ENCODE data around the gene CTSW.

The CTSW gene

DNA sequence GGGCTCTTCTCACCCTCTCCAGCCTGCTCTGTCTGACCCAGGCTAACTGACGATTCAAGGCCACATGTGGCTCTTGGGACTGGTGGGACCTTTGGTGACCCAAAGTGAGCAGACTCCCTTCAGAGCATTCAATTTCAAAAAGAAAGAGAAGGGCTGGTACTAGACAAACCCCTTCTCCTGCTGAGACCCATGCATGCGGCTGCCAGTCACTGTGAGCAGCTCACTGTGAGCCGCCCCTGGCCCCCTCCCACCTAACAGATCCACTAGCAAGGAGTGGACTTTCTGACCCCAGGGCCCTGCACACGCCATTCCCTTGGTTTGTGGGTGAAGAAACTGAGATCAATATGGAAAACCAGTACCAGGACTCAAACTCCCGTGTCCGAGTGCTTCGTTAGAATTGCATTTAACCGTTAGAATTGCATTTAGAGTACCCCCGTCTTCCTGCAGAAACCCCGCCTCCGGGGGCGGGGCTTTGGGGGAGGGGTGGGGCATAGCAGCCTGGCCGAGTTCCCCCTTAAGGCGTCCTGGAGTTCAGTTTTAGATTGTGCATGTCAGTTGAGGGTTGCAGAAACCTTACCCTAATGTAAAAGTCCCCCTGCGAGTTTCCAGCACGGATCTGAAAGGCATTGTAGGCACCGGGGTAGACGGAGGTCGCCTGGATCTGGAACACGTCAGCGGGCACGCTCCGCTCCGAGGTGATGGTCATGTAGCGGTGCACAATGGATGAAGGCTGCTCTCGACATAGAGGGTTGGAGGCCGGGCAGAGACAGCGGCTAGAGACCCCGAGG, 12.2 kb upstream of the CTSW start:
- no peak for DNase-seq (ENCODE audit: low read depth in 2 of 2)

DNA sequence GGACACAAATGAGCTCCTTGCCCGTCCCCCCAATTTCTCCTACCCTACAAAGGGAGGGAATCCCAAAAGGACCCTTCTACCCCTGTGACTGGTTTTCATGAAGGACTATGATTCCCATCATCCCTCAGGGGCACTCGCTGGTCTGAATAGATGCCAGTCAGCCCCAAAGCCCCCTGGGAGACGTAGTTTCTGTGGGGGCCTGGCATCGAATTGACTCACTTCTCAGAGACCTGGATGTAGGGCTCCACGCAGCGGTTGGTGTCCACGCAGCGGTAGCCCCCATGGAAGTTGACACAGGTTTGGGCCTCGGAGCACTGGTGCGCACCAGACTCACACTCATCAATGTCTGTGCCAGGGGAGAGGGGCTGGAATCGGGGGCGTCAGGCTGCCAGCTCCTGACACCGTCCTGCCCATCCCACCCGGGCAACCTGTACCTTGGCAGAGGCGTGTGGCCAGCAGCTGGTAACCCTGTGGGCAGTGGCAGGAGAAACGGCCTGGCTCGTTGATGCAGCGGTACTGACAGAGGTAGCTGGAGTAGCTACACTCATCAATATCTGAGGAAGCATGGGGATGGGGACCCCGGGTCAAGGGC, 11.5 kb upstream of the CTSW start:
- no peak for DNase-seq (ENCODE audit: low read depth in 2 of 2)

DNA sequence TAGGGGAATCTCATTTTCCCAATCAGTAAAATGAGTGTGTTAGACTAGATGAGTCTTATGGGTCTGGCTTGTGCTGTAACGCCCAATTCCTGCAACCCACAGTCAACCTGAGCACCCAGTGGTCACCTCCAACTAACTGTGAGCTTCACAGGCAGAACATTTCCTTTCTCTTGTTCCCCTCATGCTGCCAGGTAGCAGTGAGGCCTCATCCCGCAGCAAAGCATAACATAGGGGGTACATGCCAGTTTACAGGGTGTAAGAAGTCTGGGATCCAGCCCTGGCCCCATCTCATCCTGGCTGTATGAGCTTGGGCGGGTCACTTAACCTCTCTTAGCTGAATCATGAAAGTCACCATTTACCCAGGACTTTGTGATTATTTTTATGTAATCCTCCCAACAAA, 10.7 kb upstream of the CTSW start:
- DNase-seq (ENCODE audit: low read depth in 2 of 2): no peak

DNA sequence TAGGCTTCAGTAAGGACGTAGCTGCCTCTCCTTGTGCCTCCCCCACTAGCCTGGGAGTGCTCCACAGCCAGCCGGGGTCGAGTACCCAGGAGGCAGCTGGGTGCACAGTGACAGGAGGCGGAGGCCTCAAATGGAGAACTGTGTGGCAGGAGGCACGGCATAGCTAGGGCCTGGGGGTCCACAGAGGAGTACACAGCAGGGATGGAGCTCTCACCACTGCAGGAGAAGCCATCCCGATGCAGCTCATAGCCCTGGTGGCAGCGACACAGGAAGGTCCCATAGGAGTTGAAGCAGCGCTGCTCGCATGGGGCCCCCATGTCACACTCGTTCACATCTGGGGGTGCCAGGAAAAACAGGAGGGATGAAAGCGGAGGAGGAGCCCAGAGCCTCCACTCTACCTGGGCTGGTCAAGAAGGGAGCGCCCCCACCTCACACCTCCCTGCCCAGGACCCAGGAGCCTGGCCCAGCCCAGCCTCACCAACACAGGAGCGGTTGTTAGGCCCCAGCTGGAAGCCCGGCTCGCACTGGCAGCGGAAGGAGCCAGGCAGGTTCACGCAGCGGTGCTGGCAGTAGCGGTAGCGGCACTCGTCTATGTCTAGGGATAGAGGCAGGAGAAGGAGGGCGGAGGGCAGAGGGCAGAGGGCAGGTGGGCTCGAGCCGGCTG, 9.9 kb upstream of the CTSW start:
- no peak for DNase-seq (ENCODE audit: low read depth in 2 of 2)

DNA sequence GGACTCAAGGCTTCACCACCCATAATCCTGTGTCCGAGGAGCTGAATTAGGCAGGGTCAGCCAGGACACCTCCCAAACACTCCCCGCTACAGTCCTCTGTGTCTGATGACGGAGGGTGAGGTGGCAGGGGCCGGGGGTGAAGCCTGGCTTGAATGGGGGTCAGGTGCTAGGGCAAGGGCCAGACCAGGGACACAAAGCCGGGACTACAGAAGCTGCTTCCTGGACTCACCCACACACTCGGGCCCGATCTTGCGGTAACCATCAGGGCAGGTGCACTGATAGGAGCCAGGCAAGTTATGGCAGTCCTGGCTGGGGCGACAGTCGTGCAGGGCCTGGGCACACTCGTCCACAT, 9.4 kb upstream of the CTSW start:
- DNase-seq (ENCODE audit: low read depth in 2 of 2): no peak

DNA sequence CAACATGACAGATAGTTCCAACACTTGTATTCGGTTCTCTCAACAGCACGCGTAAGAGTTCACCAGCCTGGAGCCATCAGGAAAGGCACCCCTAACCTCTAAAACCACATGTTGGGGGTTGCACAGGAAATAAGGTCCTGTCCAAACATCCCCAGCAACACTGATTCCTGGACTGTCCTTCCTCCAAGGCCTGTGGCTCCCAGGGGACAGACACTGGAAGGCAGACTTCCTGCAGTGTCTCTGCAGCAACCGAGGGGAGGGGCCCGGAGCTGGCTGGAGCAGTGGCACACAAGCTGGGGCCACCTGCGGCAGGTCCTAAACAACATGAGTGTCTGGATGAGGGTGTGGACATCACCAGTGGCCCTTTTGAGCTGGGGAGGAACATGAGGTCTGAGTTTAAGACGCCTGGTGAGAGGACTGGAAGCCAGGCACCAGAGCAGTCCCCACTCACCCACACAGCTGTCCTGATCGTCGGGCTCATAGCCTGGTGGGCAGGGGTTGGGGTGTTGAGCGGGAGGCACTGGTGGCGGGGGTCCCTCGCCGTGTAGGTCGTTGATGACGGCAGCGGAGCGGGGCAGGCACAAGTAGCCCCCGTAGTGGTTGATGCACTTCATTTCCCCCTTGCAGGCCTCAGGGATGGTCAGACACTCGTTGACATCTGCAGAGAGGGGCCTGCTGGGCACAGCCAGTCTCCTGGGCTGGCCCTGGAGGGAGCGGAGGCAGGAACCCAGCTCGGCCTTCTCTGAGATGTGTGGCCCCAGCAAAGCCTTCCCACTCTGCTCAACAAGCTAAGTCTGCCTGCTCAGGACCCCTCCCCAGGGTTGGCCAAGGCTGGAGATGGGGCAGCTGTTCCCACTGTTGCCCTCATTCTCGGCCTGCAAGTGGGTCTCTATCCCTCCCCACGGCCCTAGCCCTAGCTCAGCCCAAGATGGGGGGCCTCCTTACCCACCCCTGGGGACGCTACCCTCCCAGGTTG, 8.6 kb upstream of the CTSW start:
- no peak for DNase-seq (ENCODE audit: low read depth in 2 of 2)

DNA sequence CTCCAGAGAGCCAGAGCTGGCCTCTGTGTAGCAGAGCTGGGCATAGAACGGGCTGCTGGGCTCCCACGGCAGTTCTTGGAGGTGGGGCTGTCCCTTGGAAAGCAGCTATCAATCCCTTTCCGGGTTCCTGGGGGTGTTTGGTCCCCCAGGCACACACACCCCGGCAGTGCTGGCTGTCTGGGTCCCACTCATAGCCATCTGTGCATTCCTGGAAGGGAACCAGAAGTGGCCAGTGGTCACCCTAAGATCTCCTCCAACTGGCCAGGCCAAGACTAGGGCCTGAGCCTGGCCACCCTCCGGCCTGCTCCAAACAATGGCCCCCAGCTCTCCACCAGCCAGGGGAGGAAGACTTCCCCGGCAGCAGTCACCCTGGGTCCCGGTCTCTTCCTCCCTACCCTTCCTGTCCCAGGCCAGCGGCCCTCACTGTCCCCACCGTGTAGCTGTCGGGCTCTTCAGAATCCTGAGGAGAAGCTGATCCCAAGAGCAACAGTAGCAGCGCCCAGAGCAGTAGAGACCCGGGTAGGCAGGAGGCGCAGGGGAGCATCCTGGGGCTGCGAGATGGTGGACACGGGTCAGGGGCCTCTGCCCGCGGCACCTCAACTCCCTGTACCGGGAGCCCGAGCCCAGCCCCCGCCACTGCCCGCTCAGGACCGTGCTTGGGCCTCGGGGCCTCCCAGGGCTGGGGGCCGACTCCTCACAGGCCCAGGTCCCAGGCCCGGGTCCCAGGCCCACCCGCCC, 7.7 kb upstream of the CTSW start:
- DNase-seq (ENCODE audit: low read depth in 2 of 2): no peak

DNA sequence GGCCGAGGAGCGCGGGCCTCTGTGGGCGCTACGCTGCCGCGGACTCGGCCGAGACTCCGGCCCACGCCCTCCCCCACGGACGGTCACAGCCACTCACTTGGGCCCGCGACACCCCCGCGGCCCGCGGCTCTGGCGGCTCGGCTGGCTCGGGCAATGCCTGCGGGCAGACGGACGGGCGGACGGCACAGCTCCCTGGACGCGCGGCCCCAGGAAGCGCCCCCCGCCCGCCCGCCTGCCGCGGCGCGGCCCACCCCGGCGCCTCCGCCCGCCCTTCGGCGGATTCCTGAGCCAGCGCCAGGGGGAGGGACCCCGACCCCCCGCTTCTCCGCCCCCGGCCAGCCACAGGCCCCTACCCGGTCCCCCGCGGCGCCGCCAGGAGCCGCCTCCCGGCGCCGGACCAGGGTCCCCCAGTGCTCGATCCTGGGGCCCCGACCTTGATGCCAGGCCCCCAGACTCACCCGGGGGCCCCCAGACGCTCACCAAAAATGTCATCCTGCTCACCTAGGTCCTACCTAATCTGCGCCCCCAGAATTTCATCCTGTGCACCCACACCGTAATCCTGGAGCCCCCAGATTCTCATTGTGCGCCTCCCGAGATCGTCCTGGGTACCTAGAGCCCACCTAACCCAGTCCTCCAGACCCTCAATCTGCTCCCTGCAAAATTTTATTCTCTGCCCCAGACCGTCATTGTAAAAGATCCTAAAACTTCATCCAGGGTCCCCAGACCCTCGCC, 6.9 kb upstream of the CTSW start, which contains the start of gene EFEMP2:
Gene EFEMP2 (minus strand): TSS at position 215 of the 732 bp plus-strand sequence. CDS start 446 bp downstream, outside the sequence.
- no peak for DNase-seq (ENCODE audit: low read depth in 2 of 2)

DNA sequence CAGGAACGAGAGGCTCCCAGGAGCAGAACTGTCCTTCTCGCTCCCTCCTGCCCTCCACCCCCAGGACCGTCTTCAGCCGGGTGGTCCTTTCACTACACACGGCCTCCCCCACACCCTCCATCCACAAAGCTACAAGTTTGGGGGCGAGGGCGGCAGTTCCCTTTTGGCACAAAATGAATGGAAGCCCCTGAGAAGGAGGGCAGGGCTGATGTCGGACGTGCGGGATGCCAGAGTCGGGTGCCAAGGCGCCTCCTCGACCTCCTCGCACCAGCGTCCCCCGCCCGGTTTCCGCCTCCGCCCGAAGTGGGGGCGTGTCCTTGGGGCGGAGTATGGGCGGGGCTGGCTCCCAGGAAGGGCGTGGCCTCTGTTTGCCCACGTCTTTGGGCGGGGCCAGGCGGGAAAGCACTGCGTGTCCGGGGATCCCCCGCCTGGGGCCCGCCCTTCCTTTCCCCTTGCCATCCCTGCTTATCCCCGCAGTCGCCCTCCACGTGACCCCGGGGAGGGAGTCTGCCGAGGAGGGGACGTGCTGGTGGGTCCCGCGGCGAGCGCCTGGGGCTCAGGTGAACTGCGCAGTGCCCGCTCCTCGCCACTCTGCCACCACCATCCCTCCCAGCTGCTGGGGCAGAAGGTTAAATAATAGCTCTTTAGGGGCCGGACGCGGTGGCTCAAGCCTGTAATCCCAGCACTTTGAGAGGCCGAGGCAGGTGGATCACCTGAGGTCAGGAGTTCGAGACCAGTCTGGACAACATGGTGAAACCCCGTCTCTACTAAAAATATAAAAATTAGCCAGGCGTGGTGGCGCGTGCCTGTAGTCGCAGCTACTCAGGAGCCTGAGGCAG, 6.1 kb upstream of the CTSW start:
- peak; percentile 87 to 88 for DNase-seq (ENCODE audit: low read depth in 2 of 2)

DNA sequence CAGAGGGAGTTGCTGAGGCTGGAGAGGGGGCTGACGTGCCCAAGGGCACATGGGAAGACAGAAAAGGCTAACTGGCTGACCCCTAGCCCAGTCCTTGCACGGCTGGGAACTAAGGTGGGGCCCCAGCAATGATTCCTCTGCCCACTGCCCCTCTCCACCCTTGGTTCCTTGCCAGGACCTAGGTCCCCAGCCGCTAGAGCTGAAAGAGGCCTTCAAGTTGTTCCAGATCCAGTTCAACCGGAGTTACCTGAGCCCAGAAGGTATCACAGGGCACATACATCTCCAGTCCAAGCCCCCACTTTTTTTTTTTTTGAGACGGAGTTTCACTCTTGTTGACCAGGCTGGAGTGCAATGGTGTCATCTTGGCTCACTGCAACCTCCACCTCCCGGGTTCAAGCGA, 390 bp downstream of the CTSW start:
- DNase-seq (ENCODE audit: low read depth in 2 of 2): no peak

DNA sequence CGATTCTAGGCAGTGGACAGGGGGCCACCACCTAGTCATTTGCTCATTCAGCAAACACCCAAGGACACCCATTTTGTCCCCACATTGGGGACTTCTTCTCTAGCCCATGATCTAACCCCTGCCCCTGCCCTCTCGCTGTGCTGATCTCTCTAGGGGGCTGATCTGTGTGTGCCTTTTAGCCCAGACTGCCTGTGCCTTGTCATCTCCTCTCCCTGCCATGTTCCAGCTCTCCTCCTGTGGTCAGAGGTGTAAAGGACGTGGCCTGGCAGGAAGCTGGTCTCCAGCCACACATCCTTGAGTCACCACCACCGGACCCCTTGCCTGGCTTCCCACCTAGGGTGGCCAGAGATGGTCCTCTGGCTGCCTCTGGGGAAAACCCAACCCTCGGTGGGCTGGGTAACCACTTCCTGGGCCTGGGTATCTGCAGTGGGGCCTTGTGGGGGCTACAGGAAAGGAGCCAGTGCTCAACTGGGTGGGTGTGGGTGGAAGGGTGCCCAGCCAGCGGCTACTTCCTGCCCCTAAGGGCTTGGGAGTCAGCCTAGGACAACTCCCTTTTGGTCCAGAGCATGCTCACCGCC, 1.3 kb downstream of the CTSW start:
- no peak for DNase-seq (ENCODE audit: low read depth in 2 of 2)

DNA sequence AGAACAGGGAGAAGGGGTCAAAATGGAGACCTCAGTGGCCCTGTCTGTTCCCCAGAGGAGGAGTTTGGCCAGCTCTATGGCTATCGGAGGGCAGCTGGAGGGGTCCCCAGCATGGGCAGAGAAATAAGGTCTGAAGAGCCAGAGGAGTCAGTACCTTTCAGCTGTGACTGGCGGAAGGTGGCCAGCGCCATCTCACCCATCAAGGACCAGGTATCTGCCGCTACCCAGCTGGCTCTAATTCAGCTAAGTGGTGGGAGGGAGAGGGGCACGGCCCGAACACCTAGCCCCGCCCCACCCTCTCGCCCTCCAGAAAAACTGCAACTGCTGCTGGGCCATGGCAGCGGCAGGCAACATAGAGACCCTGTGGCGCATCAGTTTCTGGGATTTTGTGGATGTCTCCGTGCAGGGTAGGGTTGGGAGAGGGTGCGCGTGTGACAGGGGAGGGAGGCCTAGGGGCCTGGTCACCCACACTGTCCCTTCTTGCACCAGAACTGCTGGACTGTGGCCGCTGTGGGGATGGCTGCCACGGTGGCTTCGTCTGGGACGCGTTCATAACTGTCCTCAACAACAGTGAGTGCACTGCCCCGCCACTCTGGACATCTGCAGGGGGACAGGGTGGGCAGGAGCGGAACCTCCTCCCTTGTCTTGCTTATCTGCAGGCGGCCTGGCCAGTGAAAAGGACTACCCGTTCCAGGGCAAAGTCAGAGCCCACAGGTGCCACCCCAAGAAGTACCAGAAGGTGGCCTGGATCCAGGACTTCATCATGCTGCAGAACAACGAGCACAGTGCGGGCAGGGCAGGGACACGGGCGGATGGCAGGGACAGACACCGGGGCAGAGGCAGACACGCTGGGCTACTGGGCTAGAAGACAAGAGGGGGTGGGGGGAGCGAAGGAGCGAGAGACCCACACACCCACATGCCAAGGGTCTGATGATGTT, 2.8 kb downstream of the CTSW start:
- DNase-seq (ENCODE audit: low read depth in 2 of 2): no peak

DNA sequence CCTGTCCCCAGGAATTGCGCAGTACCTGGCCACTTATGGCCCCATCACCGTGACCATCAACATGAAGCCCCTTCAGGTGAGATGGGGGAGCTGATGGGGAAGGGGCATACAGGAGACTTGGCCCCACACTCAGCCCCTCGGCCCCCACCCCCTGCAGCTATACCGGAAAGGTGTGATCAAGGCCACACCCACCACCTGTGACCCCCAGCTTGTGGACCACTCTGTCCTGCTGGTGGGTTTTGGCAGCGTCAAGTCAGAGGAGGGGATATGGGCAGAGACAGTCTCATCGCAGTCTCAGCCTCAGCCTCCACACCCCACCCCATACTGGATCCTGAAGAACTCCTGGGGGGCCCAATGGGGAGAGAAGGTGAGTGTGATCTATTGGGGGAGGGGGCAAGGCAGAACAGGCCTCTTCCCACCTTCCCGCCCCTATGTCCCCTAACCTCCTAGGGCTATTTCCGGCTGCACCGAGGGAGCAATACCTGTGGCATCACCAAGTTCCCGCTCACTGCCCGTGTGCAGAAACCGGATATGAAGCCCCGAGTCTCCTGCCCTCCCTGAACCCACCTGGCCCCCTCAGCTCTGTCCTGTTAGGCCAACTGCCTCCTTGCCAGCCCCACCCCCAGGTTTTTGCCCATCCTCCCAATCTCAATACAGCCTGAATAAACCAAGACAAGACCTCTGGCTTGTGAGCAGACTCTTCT, 3.6 kb downstream of the CTSW start:
- DNase-seq (ENCODE audit: low read depth in 2 of 2): no peak

DNA sequence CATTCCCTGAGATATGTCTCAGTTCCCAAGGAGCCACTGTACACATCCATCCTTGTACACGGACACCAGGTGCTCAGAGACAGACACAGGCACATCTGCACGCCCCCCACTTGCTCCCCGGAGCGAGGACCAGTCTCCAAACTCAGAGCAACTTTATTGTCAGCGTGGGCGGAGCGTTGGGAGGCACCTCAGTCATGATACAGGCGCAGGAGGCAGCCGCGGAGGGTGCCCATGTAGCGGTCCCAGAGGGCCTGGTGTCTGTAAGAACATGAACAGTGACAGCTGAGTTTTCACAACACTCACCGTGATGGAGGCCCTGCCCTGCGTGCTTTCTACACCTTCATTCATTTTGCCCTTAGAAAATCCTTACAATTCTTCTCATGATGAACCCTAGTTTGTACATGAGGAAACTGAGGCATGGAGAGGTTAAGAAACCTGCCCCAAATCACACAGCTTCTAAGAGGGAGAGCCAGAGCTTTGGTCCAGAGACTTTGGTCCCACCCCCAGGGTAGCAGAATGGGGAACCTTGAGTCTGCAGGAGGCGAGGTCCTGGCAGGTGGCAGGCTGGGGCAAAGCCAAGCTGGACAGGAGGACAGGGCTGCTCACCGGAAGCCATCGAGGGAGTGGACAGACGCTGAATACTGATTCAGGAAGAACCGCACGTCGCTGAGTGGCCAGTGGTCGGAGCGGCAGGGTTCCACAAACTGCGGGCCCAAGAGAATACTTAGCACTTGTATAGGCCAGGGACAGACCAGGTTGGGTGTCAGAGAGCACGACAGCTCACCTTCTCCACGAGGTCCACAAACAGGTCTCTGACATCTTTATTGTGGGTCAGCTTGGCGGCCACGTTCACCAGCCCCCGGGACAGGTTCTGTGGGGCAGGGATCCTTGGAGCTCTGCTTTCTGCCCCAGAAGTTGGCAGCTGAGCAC, 4.4 kb downstream of the CTSW start:
- DNase-seq (ENCODE audit: low read depth in 2 of 2): no peak

DNA sequence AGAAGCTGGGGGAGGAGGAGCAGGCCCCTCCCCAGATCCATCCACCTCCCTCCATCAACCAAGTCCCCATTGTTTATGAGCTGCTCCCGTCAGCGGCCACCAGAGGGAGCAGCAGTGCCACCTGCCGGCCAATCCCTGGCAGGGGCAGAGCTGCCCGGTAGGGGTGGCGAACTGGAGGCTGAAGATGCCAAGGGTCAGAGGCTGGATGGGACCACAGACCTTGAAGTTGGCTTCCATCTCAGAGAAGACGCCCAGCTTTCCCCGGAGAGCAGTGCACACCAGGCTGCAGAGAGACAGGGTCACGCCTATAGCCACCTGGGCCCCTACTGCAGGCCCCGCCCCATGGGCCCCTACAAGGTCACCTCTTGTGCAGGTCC, 5.1 kb downstream of the CTSW start:
- DNase-seq (ENCODE audit: low read depth in 2 of 2): peak; percentile 68

DNA sequence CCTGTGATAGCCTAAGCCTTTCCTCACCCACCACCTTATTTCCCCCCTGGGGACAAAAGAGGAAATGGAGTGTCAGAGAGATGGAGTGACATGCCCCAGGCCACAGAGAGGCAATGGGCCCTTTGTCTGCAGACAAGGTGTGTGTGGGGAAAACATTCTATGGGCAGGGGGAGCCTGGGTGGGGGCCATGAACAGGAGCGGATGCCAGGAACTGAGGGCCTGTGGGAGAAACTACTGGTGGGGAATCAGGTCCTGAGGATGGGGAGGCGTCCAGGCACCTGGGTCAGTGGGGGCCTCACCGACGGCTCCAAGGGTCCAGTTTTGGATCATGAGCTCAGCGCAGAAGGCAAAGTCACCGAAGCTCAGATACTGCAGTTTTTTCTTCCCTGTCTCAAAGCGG, 5.6 kb downstream of the CTSW start:
- DNase-seq (ENCODE audit: low read depth in 2 of 2): no peak

Measured in stimulated activated CD8-positive, alpha-beta memory T cell treated with anti-CD3 and anti-CD28 coated beads, Interleukin-7, amount 100 ng/mL, for 4 hours (primary cell).